GM12892 (cell line): Measurements from ENCODE around the gene OCIAD2.

ENCODE experiments used
- POLR2A ChIP-seq: IDR thresholded peaks from 2 replicates; pipeline ENCODE4 v1.6.1; 2011; ENCODE audit warnings: low read depth, low read length, control low read depth
- POLR2AphosphoS5 ChIP-seq: IDR thresholded peaks from 2 replicates; pipeline ENCODE4 v1.6.1; 2011; ENCODE audit warnings: low read depth, low read length, control low read depth
- TAF1 ChIP-seq: IDR thresholded peaks from 2 replicates; pipeline ENCODE4 v1.6.1; 2011; ENCODE audit warnings: low read depth, mild to moderate bottlenecking, control low read depth, low read length, borderline replicate concordance

DNA sequence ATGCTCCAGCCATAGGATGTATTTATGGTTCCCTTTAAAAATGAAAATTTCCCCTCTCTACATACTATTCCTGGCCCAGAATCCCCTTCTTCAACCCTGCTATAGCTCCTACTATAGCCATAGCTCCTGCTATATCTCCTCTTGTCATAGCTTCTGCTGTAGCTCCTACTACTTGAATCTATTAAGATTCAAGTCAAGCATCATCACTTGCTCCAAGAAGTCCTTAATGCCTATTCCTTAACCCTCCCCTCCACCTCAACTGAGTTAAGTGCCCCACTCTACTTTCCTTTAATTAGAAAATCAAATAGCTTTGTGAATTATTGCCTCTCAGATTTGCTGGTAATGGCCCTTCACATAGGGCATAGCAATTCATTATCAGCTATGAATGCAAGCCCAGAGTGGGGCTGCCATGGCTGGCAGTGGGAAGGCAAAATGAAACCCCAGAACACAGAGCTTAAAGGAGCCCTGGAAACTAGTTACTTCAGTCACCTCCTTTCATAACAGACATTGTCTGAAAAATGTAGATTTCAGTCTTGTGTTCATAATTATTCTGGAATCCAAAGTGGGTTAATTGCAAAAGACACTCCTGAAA is 15.4 kb downstream of the OCIAD2 start:
- TF ChIP-seq POLR2AphosphoS5, result no peak
- no peak for TF ChIP-seq POLR2A
- no peak for TF ChIP-seq TAF1
